Spleen (tissue), 7 donors: ENCODE results near the gene HCFC1R1.

ENCODE experiments used
- POLR2A ChIP-seq, 3 donors: fragments of 450-650 bp; IDR thresholded peaks; one replicate each; pipeline ENCODE4 v1.5.1; 2017; ENCODE audit warnings: antibody characterized with exemption in 3 of 3, mild to moderate bottlenecking in 1 of 3
- TF ChIP-seq, protein P1 (sequence below), 11 experiments: fragments of 200-600 bp in 7 of 11; fragments of 450-650 bp in 4 of 11; sonication (generic) in 4 of 11; IDR thresholded peaks in 8 of 11; conservative IDR thresholded peaks in 3 of 11; 1 replicate in 7 of 11; 2 replicates in 4 of 11; pipeline versions ENCODE4 v1.4.0 to v1.8.0; 2016 to 2021; ENCODE audit warnings: antibody characterized with exemption in 11 of 11, inconsistent platforms in 4 of 11, mild to moderate bottlenecking in 1 of 11
- donor health status: DM: no; HTN: no; CAD: no; lungs with moderate emphysema.
- donor health status: DM: no; HTN: no; CAD: no.
- donor health status: DM: no; HTN: no; CAD: no.

DNA sequence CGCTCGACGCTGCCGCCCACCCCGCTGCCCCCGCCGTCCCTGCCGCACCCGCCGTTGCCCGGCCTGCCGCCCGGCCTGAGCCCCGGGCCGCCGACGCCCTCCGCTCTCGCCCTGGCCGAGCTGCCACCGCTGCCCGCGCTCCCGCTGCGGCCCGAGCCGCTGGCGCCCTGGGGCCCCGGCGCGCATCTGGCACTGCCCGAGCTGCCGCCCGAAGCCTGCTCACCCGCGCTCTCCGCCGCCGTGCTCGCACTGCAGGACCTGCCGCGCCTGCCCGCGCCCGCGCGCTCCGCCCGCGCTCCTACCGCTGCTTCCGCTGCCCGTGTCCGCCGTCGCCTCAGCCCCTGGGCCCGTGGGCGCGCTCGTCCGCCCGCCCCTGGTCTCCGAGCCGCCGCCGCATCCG is 19.4 kb downstream of the HCFC1R1 start:
- TF ChIP-seq POLR2A (IDR thresholded peaks at IDR 0.05) = no peak
- TF ChIP-seq, protein P1, sequence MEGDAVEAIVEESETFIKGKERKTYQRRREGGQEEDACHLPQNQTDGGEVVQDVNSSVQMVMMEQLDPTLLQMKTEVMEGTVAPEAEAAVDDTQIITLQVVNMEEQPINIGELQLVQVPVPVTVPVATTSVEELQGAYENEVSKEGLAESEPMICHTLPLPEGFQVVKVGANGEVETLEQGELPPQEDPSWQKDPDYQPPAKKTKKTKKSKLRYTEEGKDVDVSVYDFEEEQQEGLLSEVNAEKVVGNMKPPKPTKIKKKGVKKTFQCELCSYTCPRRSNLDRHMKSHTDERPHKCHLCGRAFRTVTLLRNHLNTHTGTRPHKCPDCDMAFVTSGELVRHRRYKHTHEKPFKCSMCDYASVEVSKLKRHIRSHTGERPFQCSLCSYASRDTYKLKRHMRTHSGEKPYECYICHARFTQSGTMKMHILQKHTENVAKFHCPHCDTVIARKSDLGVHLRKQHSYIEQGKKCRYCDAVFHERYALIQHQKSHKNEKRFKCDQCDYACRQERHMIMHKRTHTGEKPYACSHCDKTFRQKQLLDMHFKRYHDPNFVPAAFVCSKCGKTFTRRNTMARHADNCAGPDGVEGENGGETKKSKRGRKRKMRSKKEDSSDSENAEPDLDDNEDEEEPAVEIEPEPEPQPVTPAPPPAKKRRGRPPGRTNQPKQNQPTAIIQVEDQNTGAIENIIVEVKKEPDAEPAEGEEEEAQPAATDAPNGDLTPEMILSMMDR (IDR thresholded peaks at IDR 0.05 in 8 of 11, conservative IDR thresholded peaks at IDR 0.05 in 3 of 11) = no peak
